ENCODE results near the gene IFRD2. TPM values are rescaled to one million over a fixed set of nuclear protein-coding genes. Genes with fewer than 3 reads are reported as not detected.

The IFRD2 gene
- total RNA-seq, 2 experiments from 2014 or later, result 100 to 125 TPM

DNA sequence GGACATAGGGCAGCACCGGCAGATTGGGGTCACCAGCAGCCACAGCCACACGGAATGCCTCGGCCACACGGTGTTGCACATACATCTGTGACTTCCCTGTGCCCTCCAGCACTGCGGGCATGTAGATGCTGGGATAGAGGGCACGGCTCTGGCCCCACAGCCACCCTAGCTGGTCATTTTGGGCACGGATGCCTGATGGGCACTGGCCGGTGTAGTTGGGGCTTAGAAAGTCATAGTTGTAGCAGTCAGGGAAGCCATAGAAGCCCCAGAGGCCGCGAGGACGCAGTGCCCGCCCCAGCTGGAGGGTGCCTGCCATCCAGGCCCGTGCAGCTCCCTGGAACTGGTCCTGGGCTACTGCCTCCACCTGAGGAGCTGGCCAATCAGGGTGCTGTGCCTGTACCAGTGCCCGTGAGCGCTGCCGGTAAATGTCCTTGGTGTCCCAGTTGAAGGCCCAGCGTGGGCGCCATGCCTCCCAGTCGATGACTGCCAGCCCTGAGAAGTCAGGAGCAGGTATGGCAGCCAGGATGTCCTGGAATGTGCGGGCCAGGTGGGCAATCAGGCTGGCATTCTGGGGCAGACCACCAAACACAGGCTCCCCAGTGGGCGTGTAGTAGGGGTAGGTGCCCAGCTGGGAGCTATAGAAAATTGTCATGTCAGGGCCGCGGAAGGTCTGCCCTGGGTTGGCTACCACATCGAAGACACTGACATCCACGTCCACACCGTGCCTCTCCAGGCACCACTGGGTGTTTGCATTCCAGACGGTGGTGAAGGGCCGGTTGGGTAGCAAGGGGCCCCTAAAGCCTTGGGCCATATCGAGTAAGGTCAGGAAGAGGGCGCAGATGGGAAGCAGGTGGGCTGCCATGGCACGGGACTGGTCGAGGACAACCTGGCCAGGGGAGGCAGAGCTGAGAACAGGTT, 10.1 kb upstream of the IFRD2 start:
- ATAC-seq, result no peak
- no peaks in the 10 kb centered on the region for H3K9me3 Mint-ChIP-seq (ENCODE audit: low read depth)
- POLR2A ChIA-PET, result no interaction called here
- H3K27me3 Mint-ChIP-seq, result no peaks in the 10 kb centered on the region
- H3K4me1 Mint-ChIP-seq, result peaks cover 19% of the 10 kb centered on the region
- no peak overlapping the region for H3K4me3 Mint-ChIP-seq
- DNase-seq, result no peak
- intact Hi-C loops (cut with DNase I, micrococcal nuclease), result no loop called here
- CTCF ChIA-PET, result interaction anchor here (0.9 kb wide), 1 partner anchor 12 kb away, joined by 4 read pairs; no protein-coding TSS in a partner anchor
- H3K36me3 Mint-ChIP-seq (ENCODE audit: low read depth), result no peaks in the 10 kb centered on the region
- H3K27ac Mint-ChIP-seq, result no peak overlapping the region

GRCh38 chr3:50300681-50301254, 8.5 kb upstream of the IFRD2 start:
- DNase-seq (no peak), ATAC-seq (no peak)
- POLR2A ChIA-PET, result no interaction called here
- Mint-ChIP-seq H3K4me1 (peaks cover 19% of the 10 kb centered on the region), H3K27me3 (no peaks in the 10 kb centered on the region), H3K27ac (peak overlapping the region; percentile 90), H3K36me3 (ENCODE audit: low read depth) (no peaks in the 10 kb centered on the region), H3K4me3 (peak overlapping the region; percentile 97), H3K9me3 (ENCODE audit: low read depth) (no peaks in the 10 kb centered on the region)
- CTCF ChIA-PET, result interaction anchor here (0.6 to 1.8 kb wide), 3 partner anchors 8 to 54 kb away, joined by 4 to 15 read pairs (median 4); partner anchors contain the start of gene IFRD2
- intact Hi-C loops (cut with DNase I, micrococcal nuclease), result no loop called here

- CTCF ChIA-PET, result interaction anchor here (0.5 to 1.9 kb wide), 13 partner anchors 8 to 342 kb away, joined by 3 to 16 read pairs (median 4); partner anchors contain the start of genes IFRD2 and TUSC2
- intact Hi-C loops (cut with DNase I, micrococcal nuclease), result loop anchor here (1.0 to 10.0 kb wide), 19 partner anchors 21 to 1757 kb away; partner anchors contain the start of genes TMEM115 (in 2 of the 2), CYB561D2 (in 1 of the 2), DUSP7 (in 1 of the 2) and GMPPB (in 1 of the 2)
- POLR2A ChIA-PET, result interaction anchor here (0.5 to 1.6 kb wide), 11 partner anchors 21 to 939 kb away, joined by 3 to 10 read pairs (median 3); partner anchors contain the start of genes CACNA2D2, GNAI2, HYAL2 and NPRL2
- Mint-ChIP-seq H3K4me3 (peak overlapping the region; percentile 97), H3K36me3 (ENCODE audit: low read depth) (no peaks in the 10 kb centered on the region), H3K27ac (peak overlapping the region; percentile 90), H3K9me3 (ENCODE audit: low read depth) (no peaks in the 10 kb centered on the region), H3K4me1 (peaks cover 19% of the 10 kb centered on the region), H3K27me3 (no peaks in the 10 kb centered on the region)
- ATAC-seq (peak; percentile 14), DNase-seq (peak; percentile 40)
These were observed 7.9 kb upstream of the IFRD2 start for GRCh38 chr3:50299929-50300680.

DNA sequence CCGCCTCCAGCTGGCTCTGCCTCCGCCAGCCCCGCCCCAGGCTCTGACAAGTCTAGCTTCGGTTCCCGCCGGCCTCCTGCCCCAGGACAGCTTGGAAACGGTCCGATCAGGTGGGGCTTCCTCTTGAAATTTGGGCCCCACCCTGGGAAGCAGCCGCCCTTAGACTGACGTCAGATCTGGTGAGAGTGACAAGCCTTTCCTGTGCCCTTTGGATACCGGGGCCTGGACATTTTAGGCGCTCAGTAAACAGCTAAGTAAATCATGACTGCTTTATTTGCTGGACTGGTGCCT, 7.4 kb upstream of the IFRD2 start:
- Mint-ChIP-seq H3K4me1 (peaks cover 15% of the 10 kb centered on the region), H3K9me3 (ENCODE audit: low read depth) (no peaks in the 10 kb centered on the region), H3K4me3 (peak overlapping the region; percentile 97), H3K27me3 (no peaks in the 10 kb centered on the region), H3K36me3 (ENCODE audit: low read depth) (no peaks in the 10 kb centered on the region), H3K27ac (peak overlapping the region; percentile 90)
- DNase-seq, result no peak
- CTCF ChIA-PET, result interaction anchor here (0.5 to 1.9 kb wide), 15 partner anchors 20 to 342 kb away, joined by 3 to 16 read pairs (median 4); partner anchors contain the start of genes GNAI2 and TUSC2
- POLR2A ChIA-PET, result interaction anchor here (0.5 to 1.6 kb wide), 11 partner anchors 20 to 939 kb away, joined by 3 to 10 read pairs (median 3); partner anchors contain the start of genes CACNA2D2, GNAI2, HYAL2 and NPRL2
- intact Hi-C loops (cut with DNase I, micrococcal nuclease), result loop anchor here (1.0 to 10.0 kb wide), 19 partner anchors 22 to 1757 kb away; partner anchors contain the start of genes TMEM115 (in 2 of the 2), CYB561D2 (in 1 of the 2), DUSP7 (in 1 of the 2) and GMPPB (in 1 of the 2)
- no peak for ATAC-seq

DNA sequence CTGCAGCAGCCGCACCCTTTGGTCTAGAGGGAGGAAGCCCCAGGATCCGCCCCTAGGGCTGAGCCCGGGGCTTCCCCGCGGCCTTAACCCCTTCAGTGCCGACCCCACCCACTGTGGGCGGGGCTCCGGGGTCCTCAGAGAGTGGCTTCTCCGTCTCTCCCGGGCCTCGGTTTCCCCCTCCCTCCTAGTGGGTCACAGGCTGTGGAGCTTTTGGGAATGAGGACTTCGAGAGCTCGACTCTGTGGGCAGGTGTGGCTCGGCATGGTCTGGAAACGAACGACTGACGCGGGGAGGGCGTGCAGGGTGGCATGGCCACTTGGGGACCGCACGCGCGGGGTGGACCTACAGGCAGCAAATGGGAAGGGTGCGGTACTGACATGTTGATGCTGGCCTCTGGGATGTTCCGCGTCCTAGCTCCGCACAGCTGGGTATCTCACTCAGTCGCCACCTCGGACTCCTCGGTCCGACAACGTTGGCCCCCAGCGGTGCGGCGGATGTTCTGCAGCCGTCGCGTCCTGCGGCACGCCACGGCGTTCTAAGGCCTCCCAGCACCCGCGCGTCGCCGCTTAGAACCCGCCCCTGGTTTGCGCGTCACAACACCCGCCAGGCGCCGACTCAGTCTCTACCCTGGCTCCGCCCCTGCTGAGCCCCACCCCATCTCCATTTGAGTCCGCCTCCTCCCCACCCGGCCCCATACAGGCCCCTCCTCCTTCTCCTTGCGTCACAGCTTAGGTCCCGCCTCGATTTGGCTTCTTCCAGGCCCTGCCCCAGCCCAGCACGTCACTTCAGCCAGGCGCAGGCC, 6.8 kb upstream of the IFRD2 start, which contains the start of the genes HYAL3 and NAA80:
Gene HYAL3 (minus strand): TSS at position 570 of the 802 bp plus-strand sequence. CDS start 3,803 bp downstream, outside the sequence.
Gene NAA80 (minus strand): TSS at position 570 of the 802 bp plus-strand sequence. CDS start 1,942 bp downstream, outside the sequence.
- ATAC-seq (peak; percentile 89), DNase-seq (peak; percentile 100)
- H3K27ac Mint-ChIP-seq, result peak within 1 kb of the TSS; percentile 96
- no peaks in the 10 kb centered on the region for H3K9me3 Mint-ChIP-seq (ENCODE audit: low read depth)
- no peaks in the 10 kb centered on the region for H3K27me3 Mint-ChIP-seq
- intact Hi-C loops (cut with DNase I, micrococcal nuclease), result loop anchor here (1.0 to 10.0 kb wide), 19 partner anchors 22 to 1758 kb away; partner anchors contain the start of genes TMEM115 (in 2 of the 2), CYB561D2 (in 1 of the 2), DUSP7 (in 1 of the 2) and GMPPB (in 1 of the 2)
- H3K4me1 Mint-ChIP-seq, result peaks cover 13% of the 10 kb centered on the region
- H3K36me3 Mint-ChIP-seq (ENCODE audit: low read depth), result no peaks in the 10 kb centered on the region
- POLR2A ChIA-PET, result interaction anchor here (0.6 to 1.6 kb wide), 11 partner anchors 20 to 559 kb away, joined by 3 to 11 read pairs (median 3); partner anchors contain the start of genes GNAI2, HYAL2, NPRL2 and RASSF1
- H3K4me3 Mint-ChIP-seq, result peak within 1 kb of the TSS; percentile 97
- CTCF ChIA-PET, result interaction anchor here (0.5 to 1.9 kb wide), 18 partner anchors 20 to 341 kb away, joined by 3 to 16 read pairs (median 3); partner anchors contain the start of genes CYB561D2, GNAI2, NPRL2 and RASSF1

GRCh38 chr3:50297896-50298725, 5.9 kb upstream of the IFRD2 start:
- ChIA-PET CTCF (interaction anchor here (0.6 to 1.9 kb wide), 7 partner anchors 26 to 156 kb away, joined by 3 to 16 read pairs (median 4); partner anchors contain the start of genes CYB561D2, GNAI2, NPRL2 and RASSF1), POLR2A (interaction anchor here (0.6 to 1.6 kb wide), 2 partner anchors 38 to 70 kb away, joined by 10 to 11 read pairs; no protein-coding TSS in a partner anchor)
- ATAC-seq (no peak), DNase-seq (no peak)
- H3K4me1 Mint-ChIP-seq, result peaks cover 13% of the 10 kb centered on the region
- H3K4me3 Mint-ChIP-seq, result peak overlapping the region; percentile 97
- H3K9me3 Mint-ChIP-seq (ENCODE audit: low read depth), result no peaks in the 10 kb centered on the region
- no peaks in the 10 kb centered on the region for H3K27me3 Mint-ChIP-seq
- intact Hi-C loops (cut with DNase I, micrococcal nuclease), result loop anchor here (2.0 to 10.0 kb wide), 9 partner anchors 51 to 1759 kb away; partner anchors contain the start of genes DUSP7 (in 1 of the 2), GMPPB (in 1 of the 2), MANF (in 1 of the 2) and MAPKAPK3 (in 1 of the 2)
- peak overlapping the region; percentile 70 for H3K27ac Mint-ChIP-seq
- no peaks in the 10 kb centered on the region for H3K36me3 Mint-ChIP-seq (ENCODE audit: low read depth)

DNA sequence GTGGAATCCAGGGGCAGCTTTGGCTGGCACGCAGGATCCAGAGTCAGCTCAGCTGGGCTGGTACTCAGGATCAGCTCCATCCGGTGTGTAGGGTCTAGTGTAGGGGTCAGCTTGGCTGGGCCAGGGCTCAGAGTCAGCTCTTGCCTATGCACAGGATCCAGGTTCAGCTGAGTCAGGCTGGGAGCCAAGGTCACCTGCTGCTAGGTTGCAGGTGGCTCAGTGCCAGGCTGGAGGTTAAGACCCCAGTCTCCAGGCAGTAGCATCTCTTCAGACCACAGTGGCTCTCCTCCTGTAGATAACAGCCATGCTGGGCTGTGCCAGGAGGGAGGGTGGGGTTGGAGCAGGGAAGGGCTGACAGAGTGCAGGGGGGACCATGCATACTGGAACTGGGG, 5.2 kb upstream of the IFRD2 start:
- peaks cover 3% of the 10 kb centered on the region for H3K36me3 Mint-ChIP-seq (ENCODE audit: low read depth)
- no peak for ATAC-seq
- ChIA-PET POLR2A (interaction anchor here (0.7 to 0.8 kb wide), 2 partner anchors 40 to 272 kb away, joined by 3 read pairs; partner anchors contain the start of gene HEMK1), CTCF (interaction anchor here (0.7 to 0.9 kb wide), 3 partner anchors 18 to 391 kb away, joined by 3 read pairs; no protein-coding TSS in a partner anchor)
- peaks cover 20% of the 10 kb centered on the region for H3K4me1 Mint-ChIP-seq
- no peak overlapping the region for H3K27ac Mint-ChIP-seq
- no peaks in the 10 kb centered on the region for H3K27me3 Mint-ChIP-seq
- H3K9me3 Mint-ChIP-seq (ENCODE audit: low read depth), result no peaks in the 10 kb centered on the region
- no peak for DNase-seq
- intact Hi-C loops (cut with DNase I, micrococcal nuclease), result loop anchor here (5.0 to 10.0 kb wide), 2 partner anchors 573 to 1645 kb away; partner anchors contain the start of genes GMPPB (in 1 of the 2), PARP3 (in 1 of the 2) and RRP9 (in 1 of the 2)
- no peak overlapping the region for H3K4me3 Mint-ChIP-seq

GRCh38 chr3:50296721-50297383, 4.6 kb upstream of the IFRD2 start:
- ChIA-PET CTCF (interaction anchor here (0.7 to 0.9 kb wide), 3 partner anchors 19 to 390 kb away, joined by 3 read pairs; no protein-coding TSS in a partner anchor), POLR2A (interaction anchor here (0.7 to 0.8 kb wide), 2 partner anchors 41 to 272 kb away, joined by 3 read pairs; partner anchors contain the start of gene HEMK1)
- no peaks in the 10 kb centered on the region for H3K27me3 Mint-ChIP-seq
- DNase-seq (no peak), ATAC-seq (no peak)
- intact Hi-C loops (cut with DNase I, micrococcal nuclease), result loop anchor here (5.0 to 10.0 kb wide), 2 partner anchors 572 to 1645 kb away; partner anchors contain the start of genes GMPPB (in 1 of the 2), PARP3 (in 1 of the 2) and RRP9 (in 1 of the 2)
- peaks cover 20% of the 10 kb centered on the region for H3K4me1 Mint-ChIP-seq
- peaks cover 3% of the 10 kb centered on the region for H3K36me3 Mint-ChIP-seq (ENCODE audit: low read depth)
- H3K27ac Mint-ChIP-seq, result no peak overlapping the region
- H3K9me3 Mint-ChIP-seq (ENCODE audit: low read depth), result no peaks in the 10 kb centered on the region
- H3K4me3 Mint-ChIP-seq, result no peak overlapping the region

All from activated CD4-positive, alpha-beta T cell treated with anti-CD3 and anti-CD28 coated beads for 36 hours (primary cell).